Activated T-helper 1 cell treated with anti-CD3 and anti-CD28 coated beads, Interleukin-12 subunit alpha, Interleukin-12 subunit beta, Interleukin-2, Interleukin-4 antibody, amounts not matched to agents 30 ng/mL and 10 ng/mL and 1 ng/mL, durations not matched to agents 14 hours and 24 hours and 36 hours (primary cell): ENCODE results near the gene XRCC6. TPM values are rescaled to one million over a fixed set of nuclear protein-coding genes. Genes with fewer than 3 reads are reported as not detected.

ENCODE experiments used
- DNase-seq: peaks from one replicate; pipeline ENCODE4 v3.0.0; 2021; ENCODE audit warnings: low spot score
- H3K27ac Mint-ChIP-seq: one replicate; pipeline ENCODE4 v1.8.0; 2021; ENCODE audit warnings: mild to moderate bottlenecking, mixed read lengths
- H3K27me3 Mint-ChIP-seq: one replicate; pipeline ENCODE4 v1.8.0; 2022; ENCODE audit warnings: mild to moderate bottlenecking, moderate library complexity, mixed read lengths; ENCODE audit not compliant: insufficient read depth
- H3K36me3 Mint-ChIP-seq: one replicate; pipeline ENCODE4 v1.8.0; 2021; ENCODE audit warnings: low read depth, mixed read lengths
- H3K4me1 Mint-ChIP-seq: one replicate; pipeline ENCODE4 v1.8.0; 2021; ENCODE audit warnings: low read depth, mixed read lengths
- H3K4me3 Mint-ChIP-seq: one replicate; pipeline ENCODE4 v1.8.0; 2021; ENCODE audit warnings: mild to moderate bottlenecking, moderate library complexity, mixed read lengths
- H3K9me3 Mint-ChIP-seq: one replicate; pipeline ENCODE4 v1.8.0; 2021; ENCODE audit warnings: mixed read lengths
- intact Hi-C: fragments of 100-400 bp; cut with micrococcal nuclease; formaldehyde crosslinking; loops from one replicate; pipeline ENCODE4 v1.15.1; 2024
- total RNA-seq: library from RNA; stranded (reverse); gene quantifications from 2 replicates; pipeline ENCODE4 v1.2.3, GENCODE V29; 2022

XRCC6 gene
- total RNA-seq, 1 donor from 2014 or later = 367 TPM

DNA sequence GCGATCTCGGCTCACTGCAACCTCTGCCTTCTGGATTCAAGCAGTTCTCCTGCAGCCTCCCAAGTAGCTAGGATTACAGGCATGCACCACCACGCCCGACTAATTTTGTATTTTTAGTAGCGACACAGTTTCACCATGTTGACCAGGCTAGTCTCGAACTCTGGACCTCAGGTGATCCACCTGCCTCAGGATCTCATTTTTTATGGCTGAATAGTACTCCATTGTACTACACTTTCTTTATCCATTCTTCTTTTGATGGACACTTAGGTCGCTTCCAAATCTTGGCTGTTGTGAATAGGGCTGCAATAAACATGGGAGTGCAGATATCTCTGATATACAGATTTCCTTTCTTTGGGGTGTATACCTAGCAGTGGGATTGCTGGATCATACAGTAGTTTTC lies 20.8 kb downstream of the XRCC6 start:
- H3K9me3 Mint-ChIP-seq = no peaks in the 10 kb centered on the region
- H3K27ac Mint-ChIP-seq = no peak overlapping the region
- peaks cover 40% of the 10 kb centered on the region for H3K36me3 Mint-ChIP-seq
- no peak overlapping the region for H3K4me3 Mint-ChIP-seq
- no peak for DNase-seq
- intact Hi-C loops = no loop called here
- H3K4me1 Mint-ChIP-seq = peaks cover 11% of the 10 kb centered on the region
- H3K27me3 Mint-ChIP-seq = no peaks in the 10 kb centered on the region

DNA sequence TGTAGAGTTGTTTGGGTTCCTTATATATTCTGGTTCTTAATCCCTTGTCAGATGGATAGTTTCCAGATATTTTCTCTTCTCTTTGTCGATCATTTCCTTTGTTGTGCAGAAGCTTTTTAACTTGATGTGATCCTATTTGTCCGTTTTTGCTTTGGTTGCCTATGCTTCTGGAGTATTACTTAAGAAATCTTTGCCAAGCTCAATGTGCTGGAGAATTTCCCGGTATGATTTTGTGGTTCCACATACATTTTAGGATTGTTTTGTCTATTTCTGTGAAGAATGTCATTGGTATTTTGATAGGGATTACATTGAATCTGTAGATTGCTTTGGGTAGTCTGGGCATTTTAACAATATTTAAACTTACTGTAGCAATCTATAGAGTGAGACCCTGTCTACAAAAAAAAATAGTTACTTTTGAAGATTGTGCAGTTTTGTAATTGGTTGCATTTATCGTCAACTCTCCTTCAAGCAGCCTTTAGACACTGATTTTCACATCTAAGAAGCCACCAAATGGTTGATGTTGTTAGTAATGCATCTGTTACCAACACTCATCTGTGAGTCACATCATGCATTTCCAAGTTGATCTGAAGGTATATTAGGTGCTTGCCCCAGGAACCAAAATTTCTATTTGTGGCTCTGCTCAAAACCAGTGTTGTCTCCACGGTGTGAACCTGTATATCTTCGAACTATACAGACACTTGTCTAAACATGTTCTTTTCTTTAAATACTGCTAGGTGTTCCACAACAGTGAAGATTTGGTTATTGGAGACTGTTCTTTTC lies 21.4 kb downstream of the XRCC6 start:
- Mint-ChIP-seq H3K36me3 (peaks cover 39% of the 10 kb centered on the region), H3K27me3 (no peaks in the 10 kb centered on the region), H3K4me1 (peaks cover 11% of the 10 kb centered on the region), H3K27ac (no peak overlapping the region), H3K9me3 (no peaks in the 10 kb centered on the region), H3K4me3 (no peak overlapping the region)
- intact Hi-C loops = no loop called here
- no peak for DNase-seq

- H3K4me1 Mint-ChIP-seq = peaks cover 12% of the 10 kb centered on the region
- H3K9me3 Mint-ChIP-seq = no peaks in the 10 kb centered on the region
- H3K27me3 Mint-ChIP-seq = no peaks in the 10 kb centered on the region
- H3K4me3 Mint-ChIP-seq = no peak overlapping the region
- intact Hi-C loops = no loop called here
- H3K36me3 Mint-ChIP-seq = peaks cover 36% of the 10 kb centered on the region
- no peak for DNase-seq
- H3K27ac Mint-ChIP-seq = no peak overlapping the region
These were observed 26.7 kb downstream of the XRCC6 start for GRCh38 chr22:41647771-41648170.

GRCh38 chr22:41648432-41648831 lies 27.3 kb downstream of the XRCC6 start:
- Mint-ChIP-seq H3K27ac (no peak overlapping the region), H3K4me1 (peaks cover 10% of the 10 kb centered on the region), H3K27me3 (no peaks in the 10 kb centered on the region), H3K4me3 (no peak overlapping the region), H3K36me3 (peaks cover 37% of the 10 kb centered on the region), H3K9me3 (no peaks in the 10 kb centered on the region)
- intact Hi-C loops = no loop called here
- DNase-seq = no peak

DNA sequence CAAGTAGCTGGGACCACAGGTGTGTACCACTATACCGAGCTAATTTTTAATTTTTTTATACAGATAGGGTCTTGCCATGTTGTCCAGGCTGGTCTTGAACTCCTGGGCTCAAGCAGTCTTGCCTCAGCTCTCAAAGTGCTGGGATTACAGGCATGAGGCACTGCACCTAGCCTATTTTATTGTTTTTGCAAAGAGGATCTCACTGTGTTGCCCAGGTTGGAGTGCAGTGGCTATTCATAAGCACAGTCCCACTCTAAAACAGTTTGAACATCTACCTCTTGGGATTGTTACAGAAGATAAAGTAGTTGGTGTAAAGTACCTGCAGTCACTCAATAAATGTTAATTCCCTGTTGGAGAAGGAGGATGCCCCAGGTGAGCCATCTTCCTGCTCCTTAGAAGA lies 29.1 kb downstream of the XRCC6 start:
- no peak for DNase-seq
- Mint-ChIP-seq H3K27me3 (no peaks in the 10 kb centered on the region), H3K27ac (no peak overlapping the region), H3K4me3 (no peak overlapping the region), H3K36me3 (peaks cover 43% of the 10 kb centered on the region), H3K9me3 (no peaks in the 10 kb centered on the region), H3K4me1 (peaks cover 10% of the 10 kb centered on the region)
- intact Hi-C loops = no loop called here

DNA sequence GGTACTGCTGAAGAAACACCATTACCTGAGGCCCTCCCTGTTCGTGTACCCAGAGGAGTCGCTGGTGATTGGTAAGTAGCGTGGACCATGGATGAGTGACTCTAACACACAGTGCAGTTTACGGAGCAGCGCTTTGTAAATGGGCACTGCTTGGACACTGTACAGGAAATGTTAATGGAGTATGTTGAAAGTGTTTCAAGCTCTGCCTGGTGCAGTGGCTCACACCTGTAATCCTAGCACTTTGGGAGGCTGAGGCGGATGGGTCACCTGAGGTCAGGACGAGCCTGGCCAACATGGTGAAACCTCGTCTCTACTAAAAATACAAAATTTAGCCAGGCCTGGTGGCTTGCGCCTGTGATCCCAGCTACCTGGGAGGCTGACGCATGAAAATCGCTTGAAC lies 29.7 kb downstream of the XRCC6 start:
- H3K27ac Mint-ChIP-seq = no peak overlapping the region
- H3K9me3 Mint-ChIP-seq = no peaks in the 10 kb centered on the region
- peaks cover 10% of the 10 kb centered on the region for H3K4me1 Mint-ChIP-seq
- no peak overlapping the region for H3K4me3 Mint-ChIP-seq
- H3K36me3 Mint-ChIP-seq = peaks cover 46% of the 10 kb centered on the region
- intact Hi-C loops = no loop called here
- no peak for DNase-seq
- no peaks in the 10 kb centered on the region for H3K27me3 Mint-ChIP-seq

DNA sequence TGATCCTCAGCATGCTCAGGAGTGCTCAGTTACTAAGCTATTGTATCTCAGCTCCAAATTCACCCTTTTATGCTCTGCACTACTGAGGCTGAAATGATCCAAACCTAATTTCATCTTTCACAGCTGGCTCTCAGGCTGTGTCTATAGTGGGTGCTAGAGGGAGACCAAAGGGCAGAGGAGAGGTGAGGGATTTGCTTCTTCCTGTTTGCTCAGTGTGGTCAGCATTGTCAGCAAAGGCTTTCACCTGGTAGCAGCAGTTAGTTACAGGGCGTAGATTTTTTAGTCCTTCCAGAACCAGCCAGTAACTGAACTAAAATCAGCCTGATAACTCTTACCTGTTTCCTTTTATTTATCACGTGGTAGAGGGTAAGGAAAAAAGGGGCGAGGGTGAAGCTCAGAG lies 33.2 kb downstream of the XRCC6 start:
- no peak for DNase-seq
- H3K9me3 Mint-ChIP-seq = no peaks in the 10 kb centered on the region
- no peak overlapping the region for H3K27ac Mint-ChIP-seq
- peaks cover 37% of the 10 kb centered on the region for H3K36me3 Mint-ChIP-seq
- H3K4me3 Mint-ChIP-seq = no peak overlapping the region
- H3K4me1 Mint-ChIP-seq = no peaks in the 10 kb centered on the region
- H3K27me3 Mint-ChIP-seq = no peaks in the 10 kb centered on the region
- intact Hi-C loops = no loop called here

DNA sequence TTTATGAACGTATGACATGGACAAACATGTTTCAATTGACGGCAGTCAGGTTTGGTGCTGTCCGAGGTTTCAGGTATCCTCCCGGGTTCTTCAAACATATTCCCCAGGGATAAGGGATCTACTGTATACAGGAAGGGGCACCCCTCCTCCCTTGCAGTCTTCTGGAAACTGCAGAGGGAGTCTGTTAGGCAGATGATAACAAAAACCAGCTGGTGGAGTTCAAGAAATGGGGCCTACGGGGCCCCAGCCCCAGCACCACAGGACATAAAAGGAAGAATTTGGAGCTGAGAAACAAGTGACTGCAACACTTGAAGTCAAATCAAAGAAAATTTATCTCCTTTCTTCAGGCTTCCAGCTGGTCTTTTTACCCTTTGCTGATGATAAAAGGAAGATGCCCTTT lies 35.5 kb downstream of the XRCC6 start:
- Mint-ChIP-seq H3K9me3 (no peaks in the 10 kb centered on the region), H3K4me3 (no peak overlapping the region), H3K4me1 (no peaks in the 10 kb centered on the region), H3K27ac (no peak overlapping the region), H3K36me3 (peaks cover 45% of the 10 kb centered on the region), H3K27me3 (no peaks in the 10 kb centered on the region)
- no peak for DNase-seq
- intact Hi-C loops = no loop called here

DNA sequence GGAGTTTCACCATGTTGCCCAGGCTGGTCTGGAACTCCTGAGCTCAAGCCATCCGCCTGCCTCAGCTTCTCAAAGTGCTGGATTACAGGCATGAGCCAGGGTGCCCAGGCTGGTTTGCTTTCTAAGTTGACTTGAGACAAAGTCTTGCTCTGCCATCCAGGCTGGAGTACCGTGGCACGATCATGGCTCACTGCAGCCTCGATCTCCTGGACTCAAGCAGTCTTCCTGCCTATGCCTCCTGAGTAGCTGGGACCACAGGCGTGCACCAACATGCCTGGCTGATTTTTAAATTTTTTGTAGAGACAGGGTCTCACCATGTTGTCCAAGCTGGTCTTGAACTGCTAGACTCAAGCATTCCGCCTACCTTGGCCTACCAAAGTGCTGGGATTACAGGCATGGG lies 36.6 kb downstream of the XRCC6 start:
- Mint-ChIP-seq H3K9me3 (no peaks in the 10 kb centered on the region), H3K36me3 (peaks cover 46% of the 10 kb centered on the region), H3K4me3 (no peak overlapping the region), H3K27ac (no peak overlapping the region), H3K4me1 (no peaks in the 10 kb centered on the region), H3K27me3 (no peaks in the 10 kb centered on the region)
- no peak for DNase-seq
- intact Hi-C loops = no loop called here

DNA sequence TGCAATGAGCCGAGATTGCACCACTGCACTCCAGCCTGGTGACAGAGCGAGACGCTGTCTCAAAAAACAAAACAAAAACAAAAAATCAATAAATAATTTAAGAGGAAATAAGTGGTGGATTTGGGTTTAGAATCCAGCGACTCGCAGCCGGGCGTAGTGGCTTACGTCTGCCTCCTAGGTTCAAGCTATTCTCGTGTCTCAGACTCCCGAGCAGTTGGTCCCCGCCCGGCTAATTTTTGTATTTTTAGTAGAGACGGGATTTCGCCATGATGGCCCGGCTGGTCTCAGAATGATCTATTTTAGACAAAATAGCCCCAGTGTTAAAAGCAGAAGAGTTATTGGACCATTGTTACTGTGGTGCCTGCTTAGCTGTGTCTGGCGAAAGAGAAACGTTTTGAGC lies 37.8 kb downstream of the XRCC6 start:
- H3K36me3 Mint-ChIP-seq = peaks cover 42% of the 10 kb centered on the region
- H3K9me3 Mint-ChIP-seq = no peaks in the 10 kb centered on the region
- intact Hi-C loops = no loop called here
- H3K4me1 Mint-ChIP-seq = no peaks in the 10 kb centered on the region
- H3K27ac Mint-ChIP-seq = no peak overlapping the region
- DNase-seq = no peak
- no peaks in the 10 kb centered on the region for H3K27me3 Mint-ChIP-seq
- H3K4me3 Mint-ChIP-seq = no peak overlapping the region

DNA sequence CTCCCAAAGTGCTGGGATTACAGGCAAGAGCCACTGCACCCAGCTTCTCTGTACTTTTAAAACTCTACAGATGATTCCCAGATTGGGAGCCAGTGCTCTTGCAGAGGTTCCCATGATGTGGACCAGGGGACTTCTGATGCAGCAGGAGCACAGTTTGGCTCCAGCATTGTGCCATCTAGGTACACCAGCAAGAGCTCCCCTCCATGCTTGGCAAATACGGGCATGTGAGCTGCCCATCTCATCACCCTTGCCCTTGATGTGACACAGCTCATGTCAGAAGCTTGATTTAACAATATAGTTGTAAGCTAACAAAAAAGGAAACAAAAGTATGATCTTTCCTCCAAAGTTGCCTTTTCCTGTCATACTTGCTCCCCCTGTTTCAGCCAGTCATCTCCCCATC lies 38.8 kb downstream of the XRCC6 start:
- Mint-ChIP-seq H3K9me3 (no peaks in the 10 kb centered on the region), H3K27me3 (no peaks in the 10 kb centered on the region), H3K4me3 (no peak overlapping the region), H3K4me1 (no peaks in the 10 kb centered on the region), H3K27ac (peak overlapping the region; percentile 67), H3K36me3 (peaks cover 44% of the 10 kb centered on the region)
- intact Hi-C loops = no loop called here
- no peak for DNase-seq

DNA sequence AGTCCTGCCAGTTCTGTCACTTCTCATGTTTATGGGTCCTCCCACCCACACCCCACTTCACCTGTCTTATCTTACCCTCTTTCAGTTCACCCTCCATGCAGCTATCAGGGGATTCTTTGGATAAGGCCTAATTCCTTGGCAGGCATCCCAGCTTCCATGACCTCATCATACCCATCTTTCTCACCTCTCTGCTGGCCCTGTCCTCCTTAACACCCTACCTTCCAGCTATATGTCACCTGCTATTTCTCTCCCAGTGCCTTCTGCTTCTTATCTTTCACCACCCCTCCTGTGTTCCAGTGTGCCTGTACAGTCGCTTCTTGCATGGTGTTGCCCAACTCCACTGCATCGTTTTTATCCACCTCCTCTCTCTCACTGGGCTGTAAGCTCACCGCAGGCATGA lies 39.3 kb downstream of the XRCC6 start:
- Mint-ChIP-seq H3K27me3 (no peaks in the 10 kb centered on the region), H3K4me3 (no peak overlapping the region), H3K36me3 (peaks cover 43% of the 10 kb centered on the region), H3K4me1 (no peaks in the 10 kb centered on the region), H3K27ac (peak overlapping the region; percentile 67), H3K9me3 (no peaks in the 10 kb centered on the region)
- intact Hi-C loops = no loop called here
- DNase-seq = no peak

DNA sequence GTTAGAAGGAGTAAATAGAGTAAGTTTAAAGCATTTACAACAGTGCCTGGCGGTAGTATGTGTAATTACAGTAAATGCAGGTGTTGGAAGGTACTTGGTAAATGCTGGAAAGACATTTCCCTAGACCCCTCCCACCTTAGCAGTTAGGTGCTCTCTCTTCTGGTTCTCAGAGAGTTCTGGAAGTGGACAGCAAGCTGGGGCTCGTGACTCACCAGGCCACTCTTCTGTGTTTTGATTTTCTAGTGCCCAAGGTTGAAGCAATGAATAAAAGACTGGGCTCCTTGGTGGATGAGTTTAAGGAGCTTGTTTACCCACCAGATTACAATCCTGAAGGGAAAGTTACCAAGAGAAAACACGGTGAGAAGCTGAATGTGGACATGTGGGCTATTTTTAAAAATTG lies 40.0 kb downstream of the XRCC6 start:
- peaks cover 38% of the 10 kb centered on the region for H3K36me3 Mint-ChIP-seq
- H3K27ac Mint-ChIP-seq = no peak overlapping the region
- intact Hi-C loops = no loop called here

GRCh38 chr22:41661713-41662112 lies 40.6 kb downstream of the XRCC6 start:
- Mint-ChIP-seq H3K4me1 (peaks cover 2% of the 10 kb centered on the region), H3K36me3 (peaks cover 38% of the 10 kb centered on the region), H3K9me3 (no peaks in the 10 kb centered on the region), H3K27me3 (no peaks in the 10 kb centered on the region), H3K4me3 (no peak overlapping the region), H3K27ac (no peak overlapping the region)
- no peak for DNase-seq
- intact Hi-C loops = no loop called here

More for the DNA sequence above, 40.0 kb downstream of the XRCC6 start:
- H3K4me3 Mint-ChIP-seq = no peak overlapping the region
- H3K9me3 Mint-ChIP-seq = no peaks in the 10 kb centered on the region
- no peak for DNase-seq
- H3K4me1 Mint-ChIP-seq = no peaks in the 10 kb centered on the region
- H3K27me3 Mint-ChIP-seq = no peaks in the 10 kb centered on the region
